HUDEP-2 (cell line): ENCODE data around the gene NEURL4.
"Not testable (repeated sequence)": the region's sequence is repeated elsewhere in the genome, so short reads cannot be mapped to it uniquely, and the experiment has no call there.

ENCODE experiments used
- DNase-seq, 76 experiments: peaks; one replicate each; lab custom pipeline; 2025; ENCODE audit not compliant: unreplicated experiment in 76 of 76; lab: John Stamatoyannopoulos, UW

NEURL4 gene

GRCh38 chr17:7328840-7329373 is at the start of gene NEURL4:
Gene NEURL4 (minus strand): TSS chr17:7329335. CDS start chr17:7329312, 23 bp downstream.
- peak in 1 of 76 experiments; percentile 56 for DNase-seq

GRCh38 chr17:7374353-7374752 is 45.2 kb upstream of the NEURL4 start:
- DNase-seq, result no peak

GRCh38 chr17:7370853-7371252 is 41.7 kb upstream of the NEURL4 start:
- no peak for DNase-seq

GRCh38 chr17:7369825-7370224 is 40.7 kb upstream of the NEURL4 start:
- DNase-seq, result no peak

- DNase-seq, result not testable (repeated sequence)
These were observed 39.5 kb upstream of the NEURL4 start for GRCh38 chr17:7368599-7368994.

- no peak for DNase-seq
These were observed 38.9 kb upstream of the NEURL4 start for GRCh38 chr17:7367918-7368598.

GRCh38 chr17:7367083-7367482 is 37.9 kb upstream of the NEURL4 start:
- no peak for DNase-seq

GRCh38 chr17:7365963-7366362 is 36.8 kb upstream of the NEURL4 start:
- not testable (repeated sequence) for DNase-seq

- DNase-seq, result no peak
These were observed 34.2 kb upstream of the NEURL4 start for GRCh38 chr17:7363311-7363710.

GRCh38 chr17:7361906-7362305 is 32.8 kb upstream of the NEURL4 start:
- no peak for DNase-seq

- no peak for DNase-seq
These were observed 28.2 kb upstream of the NEURL4 start for GRCh38 chr17:7357381-7357780.

- DNase-seq, result no peak
These were observed 27.6 kb upstream of the NEURL4 start for GRCh38 chr17:7356756-7357155.

GRCh38 chr17:7356072-7356549 is 27.0 kb upstream of the NEURL4 start:
- peak in 63 of 76 experiments; percentile 7 to 81 (median 64) for DNase-seq

- DNase-seq, result no peak
These were observed 26.4 kb upstream of the NEURL4 start for GRCh38 chr17:7355573-7355972.

GRCh38 chr17:7355053-7355452 is 25.9 kb upstream of the NEURL4 start, which contains the start of gene TMEM95:
Gene TMEM95 (plus strand): TSS chr17:7355156. CDS start chr17:7355205, 49 bp downstream.
- peak in 65 of 76 experiments; percentile 20 to 86 (median 71) for DNase-seq

- DNase-seq, result peak in 10 of 76 experiments; percentile 1 to 20 (median 6)
These were observed 25.2 kb upstream of the NEURL4 start for GRCh38 chr17:7354262-7354843.

- DNase-seq, result no peak
These were observed 23.9 kb upstream of the NEURL4 start for GRCh38 chr17:7352910-7353635.

GRCh38 chr17:7352503-7352889 is 23.4 kb upstream of the NEURL4 start:
- no peak for DNase-seq

- DNase-seq, result peak in 64 of 76 experiments; percentile 22 to 91 (median 75)
These were observed 22.7 kb upstream of the NEURL4 start, which contains the start of gene KCTD11 for GRCh38 chr17:7351665-7352502. Gene KCTD11 (plus strand): TSS chr17:7352162.
